Measurements from ENCODE around the gene PARD3.
"Not testable (repeated sequence)": the region's sequence is repeated elsewhere in the genome, so short reads cannot be mapped to it uniquely, and the experiment has no call there.

PARD3 gene

DNA sequence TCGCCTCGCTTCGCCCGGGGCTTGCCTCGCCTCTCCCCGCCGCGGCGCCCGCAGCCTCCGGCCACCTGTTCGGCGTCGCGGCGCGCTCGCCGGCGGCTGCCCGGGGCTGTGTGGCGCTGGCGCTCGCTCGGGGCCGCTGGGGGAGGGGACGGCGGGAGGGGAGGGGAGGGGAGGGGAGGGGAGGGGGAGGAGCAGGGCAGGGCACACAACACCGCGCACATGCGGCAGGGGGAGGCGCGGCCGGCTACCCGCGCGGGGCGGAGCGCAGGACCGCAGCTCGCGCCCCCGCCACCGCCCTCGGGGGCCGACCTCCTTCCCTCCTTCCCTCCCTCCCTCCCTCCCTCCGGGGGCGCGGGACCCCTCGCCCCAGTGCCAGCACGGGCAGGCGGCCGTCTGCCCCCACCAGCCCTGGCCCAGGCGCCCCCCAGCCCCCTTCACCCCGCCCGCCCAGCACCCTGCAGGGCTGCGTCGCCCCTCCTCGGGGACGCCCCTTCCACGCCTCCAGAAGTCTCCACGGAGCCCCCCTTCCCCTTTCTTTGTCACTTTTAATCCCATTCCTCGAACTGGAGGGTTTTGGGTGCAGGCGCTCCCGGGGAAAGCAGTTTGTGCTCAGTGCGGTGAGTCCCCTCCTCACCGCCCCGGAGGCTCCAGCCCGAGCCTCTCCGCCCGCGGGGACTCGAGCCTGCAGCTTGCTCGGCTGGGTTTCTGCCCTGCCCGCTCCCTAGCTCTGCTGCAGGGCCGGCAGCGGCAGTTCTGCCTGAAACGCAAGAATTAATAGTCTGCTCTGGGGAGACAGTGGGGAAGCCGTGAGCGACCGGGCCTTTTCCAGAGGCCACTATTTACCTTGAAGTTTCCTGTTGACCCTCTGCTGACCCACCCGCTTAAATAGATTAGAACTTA lies at the start of gene PARD3:
Gene PARD3 (minus strand): TSS at position 112 of the 900 bp plus-strand sequence. CDS start 301 bp downstream, outside the sequence.
- no peak for DNase-seq

DNA sequence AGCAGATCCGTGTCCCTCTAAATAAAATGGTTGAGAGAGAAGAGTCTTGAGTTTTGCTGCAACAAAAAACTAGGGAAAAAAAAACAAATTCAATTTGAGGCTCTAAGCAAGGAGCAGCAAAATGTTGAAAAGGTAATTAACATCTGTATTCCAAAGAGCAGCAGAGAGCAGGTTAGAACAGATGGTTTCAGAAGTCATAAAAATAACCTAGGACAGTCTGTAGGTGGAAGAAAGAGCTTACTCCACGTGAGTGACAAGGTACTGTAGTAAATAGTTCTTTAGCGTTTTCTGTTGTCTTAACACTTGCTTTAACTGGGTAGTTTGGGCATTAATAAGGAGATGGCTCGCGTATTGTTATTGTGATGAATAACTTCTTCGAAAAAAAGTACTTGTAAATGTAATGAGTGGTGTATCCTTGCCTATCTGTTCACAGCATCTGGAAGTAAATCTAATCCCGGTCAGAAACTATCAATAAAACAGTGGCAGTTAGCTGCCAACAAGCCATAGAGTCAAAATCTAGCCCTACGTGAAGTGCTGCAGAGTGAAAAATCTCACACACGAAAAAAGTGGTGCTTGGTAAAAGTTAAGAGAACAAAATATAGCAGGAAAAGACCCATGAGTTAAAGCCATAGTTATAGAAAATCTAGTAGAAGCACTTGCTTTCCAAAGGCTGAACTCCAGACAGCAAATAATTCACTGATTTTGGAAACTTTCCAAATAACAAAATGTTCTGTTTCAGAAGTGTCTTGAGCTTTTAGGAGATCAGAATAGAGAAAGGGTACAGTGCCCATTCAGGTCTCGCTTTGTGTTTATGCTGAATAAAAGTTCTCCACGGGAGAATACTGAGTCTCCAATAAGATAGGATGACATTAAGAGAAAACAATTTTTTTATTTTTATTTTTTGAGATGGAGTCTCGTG lies 49.3 kb upstream of the PARD3 start:
- no peak for DNase-seq

DNA sequence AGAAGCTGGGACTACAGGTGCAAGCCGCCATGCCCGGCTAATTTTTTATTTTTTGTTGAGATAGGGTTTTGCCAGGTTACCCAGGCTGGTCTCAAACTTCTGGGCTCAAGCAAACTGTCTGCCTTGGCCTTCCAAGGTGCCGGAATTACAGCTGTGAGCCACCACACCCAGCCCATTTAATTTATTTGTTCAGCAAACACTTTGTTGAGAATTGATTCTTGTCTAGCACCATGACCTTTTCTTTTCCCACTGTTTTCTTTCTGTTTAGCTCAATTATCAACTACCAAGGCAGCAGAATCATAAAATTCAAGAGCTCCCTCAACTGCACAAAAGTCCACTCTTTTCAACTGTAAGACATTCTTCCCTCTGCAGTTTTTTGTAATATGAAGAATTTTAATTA lies 47.8 kb upstream of the PARD3 start:
- no peak for DNase-seq

DNA sequence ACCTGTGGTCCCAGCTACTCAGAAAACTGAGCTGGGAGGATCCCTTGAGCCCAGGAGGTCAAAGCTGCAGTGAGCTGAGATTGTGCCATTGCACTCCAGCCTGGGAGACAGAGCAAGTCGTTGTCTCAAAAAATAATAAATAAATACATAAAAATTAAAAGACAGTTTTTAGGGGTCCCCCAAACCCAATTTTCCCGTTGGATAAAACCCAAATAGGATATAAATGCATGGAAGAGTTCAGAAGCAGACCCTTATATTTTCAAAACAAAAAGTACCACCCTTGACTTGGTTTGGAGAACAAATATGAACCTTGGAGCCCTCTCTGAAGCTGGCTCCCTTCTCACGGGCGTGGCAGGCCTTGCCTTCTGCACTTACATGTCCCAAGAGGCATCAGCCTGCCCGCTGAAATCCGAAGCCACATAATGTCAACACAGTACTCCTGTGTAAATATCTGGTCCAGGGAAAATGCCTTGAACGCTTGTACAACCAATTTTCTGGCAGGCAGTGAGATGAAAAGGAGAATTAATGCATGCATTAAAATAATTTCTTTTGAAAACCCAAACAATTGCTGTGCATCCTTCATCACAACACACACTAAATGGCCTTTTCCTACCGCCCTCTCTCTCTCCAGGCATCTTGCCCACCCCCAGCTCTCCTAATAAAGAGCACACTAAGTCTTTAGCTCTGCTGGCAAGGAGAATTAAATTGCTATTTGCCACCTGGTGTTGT lies 46.4 kb upstream of the PARD3 start:
- no peak for DNase-seq

DNA sequence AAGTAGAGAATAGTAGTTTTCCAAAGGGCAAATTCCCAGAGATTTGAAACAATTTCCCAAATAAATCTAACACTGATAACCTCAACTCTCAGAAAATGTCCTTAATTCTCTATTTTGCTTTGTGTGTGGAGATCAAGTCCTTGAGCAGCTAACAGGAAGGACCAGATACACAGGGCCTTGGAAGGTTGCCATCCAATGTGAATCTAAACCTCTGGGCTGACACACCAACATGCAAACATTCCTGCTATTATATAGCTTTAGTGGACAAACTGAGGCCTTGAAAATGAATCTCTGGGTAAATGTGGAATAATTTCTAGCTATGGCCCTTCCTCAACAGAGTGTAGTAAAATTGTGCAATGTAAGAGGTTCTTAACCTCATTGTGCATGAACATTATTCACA lies 44.1 kb upstream of the PARD3 start:
- DNase-seq = no peak

DNA sequence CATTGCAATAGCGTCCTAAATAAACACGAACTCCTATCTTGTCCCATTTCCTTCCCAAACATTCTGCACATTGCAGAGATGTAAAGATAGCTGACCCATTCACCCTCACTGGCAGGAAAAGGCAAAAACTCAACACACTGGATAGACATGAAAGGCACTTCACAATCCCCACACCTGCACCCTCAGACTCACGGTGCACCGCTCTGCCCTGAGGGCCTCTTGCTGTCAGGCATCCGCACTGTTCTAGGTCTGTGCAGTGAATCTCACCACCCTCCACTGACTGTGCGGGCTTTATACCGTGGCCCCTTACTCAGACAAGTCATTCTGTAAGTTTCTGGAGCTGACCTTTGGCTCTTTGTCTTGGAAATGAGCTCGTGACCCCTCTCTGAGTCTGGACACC lies 42.9 kb upstream of the PARD3 start:
- DNase-seq = no peak

DNA sequence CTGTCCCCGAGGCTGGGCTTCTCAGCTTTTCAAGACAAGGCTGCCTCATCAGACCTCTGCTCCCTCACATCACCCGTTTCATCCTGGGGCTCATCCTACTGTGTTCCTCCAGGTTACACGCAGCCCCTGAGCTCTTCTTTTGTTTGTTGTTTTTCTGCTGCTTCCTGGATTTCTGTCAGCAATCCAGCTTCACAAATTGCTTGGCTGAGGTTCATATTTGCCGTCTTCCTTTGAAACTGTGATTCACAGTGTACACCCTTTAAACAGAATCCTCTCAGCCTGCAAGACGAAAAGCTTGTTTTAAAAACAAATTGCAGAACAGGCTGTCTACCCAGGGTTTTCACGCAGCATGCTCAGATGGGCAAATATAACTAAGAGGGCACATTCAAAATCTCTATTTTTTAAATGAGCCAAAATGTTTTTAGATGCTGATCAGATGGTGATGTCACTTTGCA lies 39.1 kb upstream of the PARD3 start:
- DNase-seq = no peak

DNA sequence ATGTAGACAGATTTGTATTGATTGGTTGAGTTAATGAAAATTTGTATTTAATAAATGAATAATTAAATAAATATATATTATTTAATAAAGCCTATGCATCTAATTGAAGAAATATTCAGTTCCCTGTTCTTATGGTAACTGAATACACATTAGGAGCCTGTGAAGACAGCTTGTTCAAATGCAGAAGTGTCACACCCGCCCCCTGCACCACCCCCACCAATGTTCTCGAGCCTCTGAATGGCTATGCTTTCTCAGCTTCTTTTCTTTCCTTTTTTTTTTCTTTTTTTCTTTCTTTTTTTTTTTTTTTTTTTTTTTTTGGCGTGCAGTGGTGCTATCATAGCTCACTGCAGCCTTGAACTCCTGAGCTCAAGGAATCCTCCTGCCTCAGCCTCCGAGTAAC lies 38.3 kb upstream of the PARD3 start:
- DNase-seq = no peak

DNA sequence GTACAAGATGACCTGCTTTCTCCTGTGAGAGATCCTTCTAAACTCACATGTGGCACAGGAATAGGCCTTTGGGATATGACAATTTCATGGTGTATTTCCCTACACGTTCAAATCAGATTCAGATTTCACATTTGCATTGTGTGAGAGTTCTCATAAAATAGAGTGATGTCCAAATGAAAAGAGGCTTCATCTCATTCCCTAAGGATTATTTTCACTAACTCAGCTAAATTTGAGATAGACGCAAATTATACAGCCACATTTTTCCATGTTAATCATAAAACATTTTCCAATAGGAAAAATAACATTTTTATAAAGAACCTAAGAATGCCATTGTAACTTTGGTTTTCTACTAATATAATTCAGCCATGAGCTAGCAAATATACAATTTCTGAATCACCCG lies 35.5 kb upstream of the PARD3 start:
- no peak for DNase-seq

DNA sequence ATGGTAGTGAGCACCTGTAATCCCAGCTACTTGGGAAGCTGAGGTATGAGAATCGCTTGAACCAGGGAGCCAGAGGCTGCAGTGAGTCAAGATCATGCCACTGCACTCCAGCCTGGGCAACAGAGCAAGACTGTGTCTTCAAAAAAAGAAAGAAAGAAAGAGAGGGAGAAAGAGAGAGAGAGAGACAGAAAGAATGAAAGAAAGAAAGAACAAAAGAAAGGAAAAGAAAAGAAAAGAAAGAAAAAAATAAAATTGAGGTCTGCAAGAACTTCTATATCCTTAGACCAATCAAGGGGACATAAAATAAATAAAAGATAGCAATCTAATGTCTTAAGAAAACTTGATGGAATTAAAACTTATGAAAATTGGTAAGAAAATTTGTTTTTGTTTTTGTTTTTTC lies 34.9 kb upstream of the PARD3 start:
- no peak for DNase-seq

DNA sequence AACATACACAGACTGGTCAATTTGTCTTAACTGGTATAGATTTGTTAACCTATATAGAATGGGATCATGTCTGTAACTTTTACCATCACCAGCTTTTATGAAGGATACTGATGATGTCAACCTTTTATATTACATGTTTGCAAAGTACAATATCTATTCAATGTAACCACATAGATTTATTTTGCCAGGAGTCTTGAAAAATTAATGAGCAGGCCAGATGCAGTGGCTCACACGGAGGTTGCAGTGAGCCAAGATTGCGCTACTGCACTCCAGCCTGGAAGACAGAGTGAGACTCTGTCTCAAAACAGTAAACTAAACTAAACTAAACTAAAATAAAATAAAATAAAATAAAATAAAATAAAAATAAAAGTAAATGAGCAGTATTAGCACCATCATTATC lies 30.0 kb upstream of the PARD3 start:
- DNase-seq = no peak

DNA sequence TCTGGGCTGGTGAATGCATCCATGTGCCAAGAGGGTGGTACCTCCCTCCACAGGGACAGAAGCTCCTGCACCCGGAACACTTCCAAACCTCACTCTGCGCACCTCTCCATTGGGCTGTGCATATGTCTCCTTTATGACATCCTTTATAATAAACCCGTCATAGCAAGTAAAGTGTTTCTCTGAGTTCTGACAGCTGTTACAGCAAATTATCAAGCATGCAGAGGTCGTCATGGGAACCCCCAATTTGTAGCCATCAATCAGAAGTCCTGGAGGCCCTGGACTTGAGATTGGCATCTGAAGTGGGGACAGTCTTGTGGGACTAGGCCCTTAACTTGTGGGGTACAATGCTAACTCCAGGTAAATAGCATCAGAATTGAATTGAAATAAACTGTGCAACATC lies 29.4 kb upstream of the PARD3 start:
- no peak for DNase-seq

DNA sequence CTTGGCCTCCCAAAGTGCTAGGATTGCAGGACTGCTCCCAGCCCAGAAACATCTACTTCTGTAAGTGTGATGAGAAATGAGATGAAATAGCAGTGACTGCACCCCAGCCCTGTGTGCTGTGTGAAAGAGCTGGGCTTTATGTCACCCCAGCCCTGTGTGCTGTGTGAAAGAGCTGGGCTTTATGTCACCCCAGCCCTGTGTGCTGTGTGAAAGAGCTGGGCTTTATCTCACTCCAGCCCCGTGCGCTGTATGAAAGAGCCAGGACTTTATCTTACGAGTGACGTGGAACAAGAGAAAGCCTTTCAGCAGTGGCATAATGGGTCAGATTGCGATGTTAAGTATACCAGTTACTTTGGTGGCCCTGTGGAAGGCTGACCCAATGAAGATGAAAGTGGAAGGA lies 28.4 kb upstream of the PARD3 start:
- not testable (repeated sequence) for DNase-seq

DNA sequence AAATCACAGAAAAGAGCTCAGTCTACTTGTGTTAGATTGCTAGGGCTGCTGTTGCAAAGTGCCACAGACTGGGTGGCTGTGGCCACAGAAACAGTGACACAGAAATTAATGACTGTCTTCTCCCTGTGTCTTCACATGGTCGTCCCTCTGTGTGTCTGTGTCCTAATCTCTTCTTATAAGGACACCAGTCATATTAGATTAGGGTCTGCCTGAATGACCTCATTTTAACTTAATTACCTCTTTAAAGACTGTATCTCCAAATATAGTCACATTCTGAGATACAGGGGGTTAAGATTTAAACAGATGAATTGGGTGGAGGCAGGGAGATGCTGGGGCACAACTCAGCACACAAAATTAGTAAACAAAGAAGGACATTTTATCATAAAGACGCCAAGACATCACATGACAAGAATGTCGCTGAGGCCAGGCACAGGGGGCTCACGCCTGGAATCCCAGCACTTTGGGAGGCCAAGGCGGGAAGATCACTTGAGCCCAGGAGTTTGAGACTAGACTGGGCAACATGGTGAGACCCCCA lies 23.3 kb upstream of the PARD3 start:
- DNase-seq = no peak

DNA sequence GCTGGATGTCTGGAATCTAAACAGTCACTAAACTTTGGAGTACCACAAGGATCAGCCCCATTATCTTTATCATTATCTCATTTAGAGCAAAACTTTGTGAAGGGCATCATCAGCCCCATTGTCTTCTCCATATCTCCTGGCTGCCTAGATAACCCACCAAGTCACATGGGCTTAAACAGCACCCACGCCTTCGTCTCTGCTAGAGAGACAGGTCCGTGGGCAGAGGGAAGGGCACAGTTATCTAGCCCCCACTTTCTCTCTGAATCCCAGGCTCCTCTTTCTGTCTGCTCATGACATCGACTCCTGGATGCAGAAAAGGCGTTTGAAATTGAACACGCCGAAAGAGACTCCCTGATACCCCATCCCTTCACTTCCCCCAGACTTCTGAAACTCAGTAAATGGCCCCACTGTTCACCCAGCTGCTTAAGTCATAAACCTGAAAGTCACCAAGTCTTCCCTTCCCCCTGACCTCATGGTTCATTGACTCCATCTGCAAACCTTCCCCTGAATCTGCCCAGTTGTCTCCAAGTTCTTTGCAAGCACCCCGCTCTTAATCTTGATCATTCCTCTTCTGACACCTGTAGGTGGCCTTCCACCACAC lies 20.9 kb upstream of the PARD3 start:
- DNase-seq = no peak

DNA sequence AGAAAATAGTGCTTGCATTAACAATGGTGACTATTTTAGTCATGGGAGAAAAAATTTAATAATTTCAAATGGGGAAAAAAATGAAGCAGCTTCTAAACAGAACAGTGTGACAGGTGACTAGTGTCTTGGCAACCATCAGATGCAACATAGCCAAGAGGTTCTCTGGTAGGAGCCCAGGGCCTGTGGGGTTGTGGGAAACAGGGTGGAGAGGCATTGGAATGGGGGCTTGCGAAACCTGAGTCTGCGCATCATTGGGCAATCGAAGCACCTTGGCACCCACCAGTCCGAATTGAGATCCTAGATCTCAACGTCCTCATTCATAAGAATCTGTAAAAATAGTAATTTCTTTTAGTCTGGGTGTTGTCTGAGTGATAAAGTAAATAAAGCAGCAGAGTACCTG lies 19.2 kb upstream of the PARD3 start:
- DNase-seq = no peak

DNA sequence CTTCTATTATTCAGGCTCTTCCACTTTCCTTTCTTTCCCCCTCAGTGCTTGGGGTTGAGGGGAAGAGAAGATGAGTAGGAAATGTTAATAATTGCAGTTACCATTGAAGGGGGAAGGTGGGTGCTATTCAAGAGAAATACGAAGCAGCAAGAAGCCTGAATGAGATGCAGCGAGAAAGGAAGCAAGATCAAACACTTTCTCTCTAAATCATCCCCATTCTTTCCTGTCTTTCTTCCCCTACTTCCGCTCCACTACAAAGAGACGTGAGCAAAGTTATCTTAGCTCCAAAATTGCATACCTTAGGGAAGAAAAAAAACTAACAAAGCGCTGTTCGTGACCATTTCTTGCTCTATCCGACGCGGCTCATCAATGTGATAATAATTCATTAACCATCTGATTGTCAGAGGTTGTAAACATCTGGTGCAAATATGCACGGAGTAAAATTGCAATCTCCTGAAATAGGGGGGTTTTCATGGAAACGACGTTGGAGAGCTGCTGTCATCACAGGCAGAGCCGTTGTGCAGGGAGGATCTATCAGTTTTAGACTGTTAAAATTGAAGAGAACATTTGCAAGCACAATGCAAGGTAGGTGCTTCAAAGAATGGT lies 15.2 kb upstream of the PARD3 start:
- no peak for DNase-seq

DNA sequence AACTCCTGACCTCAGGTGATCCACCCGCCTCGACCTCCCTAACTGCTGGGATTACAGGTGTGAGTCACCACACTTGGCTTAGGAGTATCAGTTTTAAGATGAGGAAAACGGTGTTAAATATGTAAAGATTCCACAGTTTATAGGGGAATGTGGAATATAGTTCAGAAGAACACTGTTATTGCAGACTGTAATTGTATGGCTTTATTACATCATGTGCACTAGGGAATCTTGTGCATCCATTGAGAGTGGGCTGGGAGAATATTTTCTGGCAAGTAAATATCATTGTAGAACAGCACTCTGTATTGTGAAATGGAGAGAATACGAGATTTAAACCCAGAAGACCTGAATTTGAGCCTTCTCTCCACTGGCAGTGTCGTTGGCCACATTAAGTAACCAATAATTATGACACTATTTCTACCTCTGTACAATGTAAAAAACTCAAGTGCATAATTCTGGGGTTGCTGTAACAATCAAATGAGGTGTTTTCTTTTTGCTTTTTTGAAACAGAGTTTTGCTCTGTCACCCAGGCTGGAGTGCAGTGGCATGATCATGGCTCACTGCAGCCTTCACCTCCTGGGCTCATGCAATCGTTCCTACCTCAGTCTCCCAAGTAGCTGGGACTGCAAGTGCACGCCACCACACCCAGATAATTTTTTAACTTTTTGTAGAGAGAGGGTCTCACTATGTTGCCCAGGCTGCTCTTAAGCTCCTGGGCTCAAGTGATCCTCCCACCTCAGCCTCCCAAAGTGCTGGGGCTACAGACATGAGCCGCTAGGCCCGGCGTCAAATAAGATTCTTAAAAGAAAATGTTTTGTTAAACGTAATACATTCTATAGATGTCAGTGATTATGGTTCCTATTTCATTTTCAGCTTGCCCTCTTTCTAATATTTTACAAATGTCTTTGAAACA lies 12.0 kb upstream of the PARD3 start:
- DNase-seq = no peak

DNA sequence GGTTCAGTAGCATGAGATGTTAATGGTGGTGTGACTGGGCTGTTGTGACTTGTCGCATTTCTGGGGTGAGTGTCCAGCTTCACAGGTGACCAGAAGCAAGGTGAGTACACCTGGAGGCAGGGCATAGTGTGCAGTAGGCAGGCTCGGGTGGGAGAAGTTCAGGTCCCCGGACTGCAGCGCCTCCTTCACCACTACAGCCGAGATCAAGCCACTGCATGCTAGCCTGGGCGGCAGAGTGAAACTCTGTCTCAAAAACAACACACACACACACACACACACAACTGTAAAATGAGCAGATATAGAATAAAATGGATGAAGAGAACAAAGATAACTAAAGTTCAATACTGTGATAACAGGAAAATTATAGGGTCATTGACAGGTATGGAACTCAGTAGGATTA lies 11.1 kb upstream of the PARD3 start:
- no peak for DNase-seq

DNA sequence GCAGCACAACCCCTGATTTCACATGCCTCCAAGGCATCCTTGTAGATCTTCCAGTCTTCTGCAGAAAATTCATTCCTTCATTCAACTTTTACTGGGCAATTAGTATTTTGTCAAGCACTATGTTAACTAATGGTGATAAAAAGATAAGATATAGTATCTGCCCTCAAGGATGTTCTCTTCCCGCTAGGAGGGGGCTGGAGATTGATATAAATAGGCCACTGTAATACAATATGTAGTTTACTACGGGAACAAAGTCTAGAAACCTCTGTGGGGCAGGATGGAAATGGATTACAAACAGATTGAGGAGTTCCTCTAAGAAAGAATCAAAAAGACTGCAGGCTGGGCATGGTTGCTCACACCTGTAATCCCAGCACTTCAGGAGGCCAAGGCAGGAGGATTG lies 10.3 kb upstream of the PARD3 start:
- no peak for DNase-seq

DNA sequence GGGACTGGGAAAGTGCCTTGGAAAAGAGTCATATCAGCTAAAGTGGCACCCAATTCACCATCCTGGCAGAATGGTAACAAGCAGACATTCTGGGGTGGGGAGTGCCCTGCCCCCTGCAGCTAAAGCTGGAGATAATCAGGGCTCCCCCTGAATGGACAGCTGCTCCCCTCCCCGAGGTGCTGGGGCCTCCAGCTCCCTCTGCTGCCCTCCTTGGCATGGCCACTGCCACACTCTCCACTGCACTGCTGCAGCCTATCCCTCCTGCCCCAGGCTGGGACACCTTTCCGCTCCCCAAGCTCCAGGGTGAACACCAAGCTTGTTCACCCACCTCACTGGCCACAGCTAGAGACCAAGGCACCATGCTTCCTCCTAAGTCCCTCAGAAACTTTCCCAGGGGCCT lies 9.8 kb upstream of the PARD3 start:
- no peak for DNase-seq

All from activated CD4-positive, alpha-beta T cell treated with anti-CD3 and anti-CD28 coated beads, Interleukin-2, amount 50 U/mL, for 4 hours (primary cell).